OCI-LY7 (cell line): ENCODE data around the gene ALK. TPM values are rescaled to one million over a fixed set of nuclear protein-coding genes. Genes with fewer than 3 reads are reported as not detected.

Experiments used
- BruUV-seq: library from RNA; stranded (reverse); fragments of 400-500 nt; replicated peaks from 2 replicates; lab custom pipeline; 2021; lab: Mats Ljungman, UMichigan
- CTCF ChIA-PET: fragments of 300-600 bp; sonication (Branson Sonifier 250); formaldehyde crosslinking; loops from one replicate; lab custom pipeline; 2022; ENCODE audit warnings: antibody characterized with exemption; ENCODE audit not compliant: unreplicated experiment; lab: Charles Lee
- POLR2A ChIA-PET: fragments of 300-600 bp; sonication (Branson Sonifier 250); formaldehyde crosslinking; loops from one replicate; lab custom pipeline; 2022; ENCODE audit warnings: antibody characterized with exemption; lab: Charles Lee
- DNase-seq: peaks from one replicate; pipeline ENCODE4 v3.0.0-alpha.2; 2015; ENCODE audit warnings: low spot score
- H2AFZ ChIP-seq: fragments of 200-600 bp; sonication (generic), shearing (Covaris generic); 2 replicates; pipeline ENCODE4 v1.6.1; 2014; ENCODE audit warnings: mild to moderate bottlenecking, antibody characterized with exemption, low read length, moderate library complexity
- H3K27ac ChIP-seq: fragments of 200-600 bp; sonication (generic); 2 replicates; pipeline ENCODE4 v1.5.1; 2014; ENCODE audit warnings: mixed run types, low read depth, mild to moderate bottlenecking, moderate library complexity, low read length, inconsistent platforms; ENCODE audit not compliant: poor library complexity, severe bottlenecking
- H3K36me3 ChIP-seq: fragments of 200-600 bp; sonication (generic); 2 replicates; pipeline ENCODE4 v1.6.1; 2014; ENCODE audit warnings: mild to moderate bottlenecking, antibody characterized with exemption, low read length, moderate library complexity, mixed read lengths; ENCODE audit not compliant: insufficient read depth
- H3K4me1 ChIP-seq: fragments of 200-600 bp; sonication (generic); 2 replicates; pipeline ENCODE4 v1.5.1; 2014; ENCODE audit warnings: mild to moderate bottlenecking, low read length; ENCODE audit not compliant: insufficient read depth, poor library complexity, severe bottlenecking
- H3K4me2 ChIP-seq: fragments of 200-600 bp; sonication (generic); 2 replicates; pipeline ENCODE4 v1.6.1; 2014; ENCODE audit warnings: mild to moderate bottlenecking, low read length
- H3K4me3 ChIP-seq: fragments of 200-600 bp; sonication (generic); 2 replicates; pipeline ENCODE4 v1.5.1; 2014; ENCODE audit warnings: mild to moderate bottlenecking, low read depth, low read length; ENCODE audit not compliant: poor library complexity, severe bottlenecking
- H3K79me2 ChIP-seq: fragments of 200-600 bp; sonication (generic); 2 replicates; pipeline ENCODE4 v1.6.1; 2016; ENCODE audit warnings: low read depth, mild to moderate bottlenecking, low read length, moderate library complexity, mixed read lengths; ENCODE audit not compliant: insufficient read depth
- H3K9me2 ChIP-seq: fragments of 200-600 bp; sonication (generic); 2 replicates; pipeline ENCODE4 v1.6.1; 2016; ENCODE audit warnings: mild to moderate bottlenecking, low read length, mixed read lengths; ENCODE audit not compliant: insufficient read depth
- H3K9me3 ChIP-seq: fragments of 200-600 bp; sonication (generic); 2 replicates; pipeline ENCODE4 v1.6.1; 2014; ENCODE audit warnings: mild to moderate bottlenecking, mixed run types, low read length, mixed read lengths
- H4K20me1 ChIP-seq: fragments of 200-600 bp; sonication (generic); 2 replicates; pipeline ENCODE4 v1.6.1; 2014; ENCODE audit warnings: mild to moderate bottlenecking, antibody characterized with exemption, low read length, moderate library complexity, mixed read lengths; ENCODE audit not compliant: insufficient read depth
- CTCF ChIP-seq: fragments of 200-600 bp; sonication (generic); conservative IDR thresholded peaks from 2 replicates; pipeline ENCODE4 v1.5.1; 2014; ENCODE audit warnings: mild to moderate bottlenecking, antibody characterized with exemption, low read length, moderate library complexity, mixed read lengths
- EZH2phosphoT487 ChIP-seq: fragments of 200-600 bp; sonication (generic); IDR thresholded peaks from 2 replicates; pipeline ENCODE4 v1.6.1; 2018; ENCODE audit warnings: low read depth, borderline replicate concordance, mild to moderate bottlenecking, mixed run types, antibody characterized with exemption, low read length, moderate library complexity, mixed read lengths
- intact Hi-C: fragments of 100-400 bp; cut with micrococcal nuclease; formaldehyde crosslinking; loops from one replicate; pipeline ENCODE4 v1.10.0; 2022; ENCODE audit not compliant: unreplicated experiment
- total RNA-seq, 2 experiments: library from RNA; depleted of rRNA in 1 of 2; stranded (reverse); fragments of >200 nt in 1 of 2; shearing (Covaris generic) in 1 of 2; gene quantifications; 2 replicates each; pipeline ENCODE4 v1.2.3, GENCODE V29; 2014 to 2022

ALK gene
- total RNA-seq, 2 experiments from 2014 or later: 0.09 TPM; not detected in 1

DNA sequence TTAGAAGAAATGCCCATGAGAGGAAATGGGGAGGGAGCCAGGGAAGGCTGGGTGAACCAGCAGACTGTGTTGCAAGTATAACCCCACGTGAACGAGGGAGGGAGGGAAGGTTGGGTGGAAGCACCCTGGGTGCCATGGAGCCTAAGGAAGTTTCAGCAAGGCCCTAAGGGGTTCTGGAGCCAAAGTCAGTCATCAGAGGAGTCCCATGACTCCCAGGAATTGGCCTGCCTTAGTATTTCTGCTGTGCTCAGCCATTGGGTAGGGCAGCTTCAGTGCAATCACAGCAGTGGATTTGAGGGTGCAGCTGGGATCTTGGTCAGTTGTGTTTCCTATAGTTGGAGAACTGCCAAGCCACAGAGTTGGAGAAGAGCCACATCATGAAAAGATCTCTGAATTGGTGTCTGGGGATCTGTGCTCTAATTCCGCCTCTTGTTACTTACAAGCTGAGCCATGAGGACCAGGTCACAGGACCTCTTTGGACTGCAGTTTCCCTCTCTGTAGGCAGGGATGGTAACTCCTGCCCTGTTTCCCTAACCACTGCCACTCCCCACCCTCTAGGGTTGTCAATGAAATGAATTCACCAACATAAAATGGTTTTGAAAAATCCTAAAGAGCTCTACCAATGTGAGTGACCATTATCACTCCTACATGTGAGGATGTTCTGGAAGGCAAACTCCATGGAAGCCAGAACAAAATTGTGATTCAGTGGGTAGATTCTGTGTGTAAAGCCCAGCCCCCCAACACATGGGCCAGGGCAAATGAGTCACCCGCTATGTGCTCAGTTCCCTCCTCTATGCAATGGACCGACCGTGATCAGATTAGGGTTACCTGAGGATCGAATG lies 697.3 kb downstream of the ALK start:
- Histone ChIP-seq H3K27ac (no peak overlapping the region), H3K9me3 (no peaks in the 10 kb centered on the region), H3K36me3 (no peaks in the 10 kb centered on the region), H3K4me3 (no peak overlapping the region), H3K9me2 (no peaks in the 10 kb centered on the region), H3K79me2 (no peaks in the 10 kb centered on the region), H3K4me1 (no peaks in the 10 kb centered on the region), H3K4me2 (no peak overlapping the region), H4K20me1 (no peaks in the 10 kb centered on the region), H2AFZ (no peak overlapping the region)
- TF ChIP-seq EZH2phosphoT487 (no peak), CTCF (no peak)
- BruUV-seq: no TSS peak
- intact Hi-C loops: no loop called here
- ChIA-PET CTCF (no interaction called here), POLR2A (no interaction called here)
- no peak for DNase-seq

GRCh38 chr2:29223257-29223656 lies 698.1 kb downstream of the ALK start:
- TF ChIP-seq EZH2phosphoT487 (no peak), CTCF (no peak)
- Histone ChIP-seq H3K36me3 (no peaks in the 10 kb centered on the region), H3K27ac (no peak overlapping the region), H3K79me2 (no peaks in the 10 kb centered on the region), H3K4me3 (no peak overlapping the region), H4K20me1 (no peaks in the 10 kb centered on the region), H2AFZ (no peak overlapping the region), H3K9me3 (no peaks in the 10 kb centered on the region), H3K4me2 (no peak overlapping the region), H3K4me1 (no peaks in the 10 kb centered on the region), H3K9me2 (no peaks in the 10 kb centered on the region)
- intact Hi-C loops: no loop called here
- BruUV-seq: no TSS peak
- POLR2A ChIA-PET: no interaction called here
- DNase-seq: no peak
- CTCF ChIA-PET: no interaction called here
